Measurements from ENCODE around the gene PRM1. TPM values are rescaled to one million over a fixed set of nuclear protein-coding genes. Genes with fewer than 3 reads are reported as not detected.
A peak's percentile ranks its signal among the peaks of the same experiment; 100 is the strongest.

Gene PRM1
- total and polyA plus RNA-seq, 2 of the 13 experiments (the other 11 are each of a cell fraction or from before 2014, with no cell fraction given), result not detected

GRCh38 chr16:11278681-11279628 is 2.2 kb downstream of the PRM1 start (continued):
- TF ChIP-seq HMGA1 (CRISPR knock-in tag; conservative IDR thresholded peaks at IDR 0.05) (0 out of 2 replicates have a peak, but pooled peaks have one; percentile 63), ZNF232 (CRISPR knock-in tag; IDR thresholded peaks at IDR 0.05; ENCODE audit: borderline replicate concordance) (peak; percentile 87; the same call in 1 of the 2 replicates), POLR2AphosphoS5 (IDR thresholded peaks at IDR 0.05; ENCODE audit: low read depth, low read length) (peak; percentile 57), UBTF (CRISPR knock-in tag; IDR thresholded peaks at IDR 0.05) (peak; percentile 66; the same call in 1 of the 2 replicates), XRCC5 (optimal IDR thresholded peaks at IDR 0.05; ENCODE audit: low read length) (no peak), ZNF784 (CRISPR knock-in tag; IDR thresholded peaks at IDR 0.05; ENCODE audit: borderline replicate concordance) (peak; percentile 22; the same call in 1 of the 2 replicates), ZBTB14 (CRISPR knock-in tag; IDR thresholded peaks at IDR 0.05) (0 out of 2 replicates have a peak, but pooled peaks have one; percentile 44), PRDM15 (CRISPR knock-in tag; IDR thresholded peaks at IDR 0.05) (peak; percentile 42; the same call in 1 of the 2 replicates), TIGD3 (CRISPR knock-in tag; IDR thresholded peaks at IDR 0.05; ENCODE audit: borderline replicate concordance) (no peak)
